Urinary bladder (tissue), 4 donors: Measurements from ENCODE around the gene SOAT1. TPM values are rescaled to one million over a fixed set of nuclear protein-coding genes. Genes with fewer than 3 reads are reported as not detected.

Source experiments
- DNase-seq: peaks from one replicate; pipeline ENCODE4 v3.0.0-alpha.2; 2015; ENCODE audit errors: extremely low spot score
- H3K27ac ChIP-seq: one replicate; pipeline ENCODE4 v1.5.1; 2013; ENCODE audit warnings: low read depth, mild to moderate bottlenecking, moderate library complexity
- H3K36me3 ChIP-seq: one replicate; pipeline ENCODE4 v1.6.1; 2013; ENCODE audit warnings: mild to moderate bottlenecking, moderate library complexity; ENCODE audit not compliant: insufficient read depth
- H3K4me1 ChIP-seq: one replicate; pipeline ENCODE4 v1.6.1; 2013; ENCODE audit warnings: mild to moderate bottlenecking, moderate library complexity; ENCODE audit not compliant: insufficient read depth
- H3K4me3 ChIP-seq: one replicate; pipeline ENCODE4 v1.5.1; 2013; ENCODE audit warnings: low read depth, low read length
- WGBS: extraction: QIAGEN DNeasy Blood & Tissue Kit; methylation state at CpG from one replicate; pipeline ENCODE4 v1.1.7; 2013; 5-methylcytosine and 5-hydroxymethylcytosine counted together
- polyA plus RNA-seq: library from polyadenylated mRNA; stranded (reverse); fragments of 200-250 nt; gene quantifications from one replicate; pipeline ENCODE4 v1.2.3, GENCODE V29; 2013
- total RNA-seq: library from RNA; depleted of rRNA; stranded (reverse); fragments of >200 nt; gene quantifications from one replicate; pipeline ENCODE4 v1.2.3, GENCODE V29; 2014
- donor health status: healthy with polysubstance abuse.
- donor health status: healthy.

The SOAT1 gene
- total and polyA plus RNA-seq, 2 donors: 9.2 to 19.6 TPM

DNA sequence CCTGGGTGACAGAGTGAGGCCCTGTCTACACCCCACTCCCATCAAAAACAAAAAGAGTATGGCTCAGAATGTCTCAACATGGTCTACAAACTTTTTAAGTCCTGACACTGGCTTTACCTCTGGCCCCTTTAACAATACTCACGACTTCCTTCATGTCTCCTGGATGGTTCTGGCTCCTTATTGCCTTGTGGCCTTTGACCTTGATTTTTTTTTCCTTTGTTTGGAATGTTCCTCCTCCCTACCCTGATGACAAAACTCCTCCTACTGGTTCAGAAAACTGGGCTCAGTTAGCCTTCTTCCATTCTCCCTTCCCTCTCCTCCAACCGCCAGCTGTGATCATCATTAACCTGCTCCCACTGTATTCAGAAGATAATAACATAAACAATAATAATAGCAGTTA, 4.6 kb upstream of the SOAT1 start:
- 71% methylated on average over 2 of the region's 2 CpGs for WGBS
- H3K36me3 ChIP-seq: no peaks in the 10 kb centered on the region
- H3K27ac ChIP-seq: no peak overlapping the region
- no peak overlapping the region for H3K4me3 ChIP-seq
- no peaks in the 10 kb centered on the region for H3K4me1 ChIP-seq
- DNase-seq: no peak

DNA sequence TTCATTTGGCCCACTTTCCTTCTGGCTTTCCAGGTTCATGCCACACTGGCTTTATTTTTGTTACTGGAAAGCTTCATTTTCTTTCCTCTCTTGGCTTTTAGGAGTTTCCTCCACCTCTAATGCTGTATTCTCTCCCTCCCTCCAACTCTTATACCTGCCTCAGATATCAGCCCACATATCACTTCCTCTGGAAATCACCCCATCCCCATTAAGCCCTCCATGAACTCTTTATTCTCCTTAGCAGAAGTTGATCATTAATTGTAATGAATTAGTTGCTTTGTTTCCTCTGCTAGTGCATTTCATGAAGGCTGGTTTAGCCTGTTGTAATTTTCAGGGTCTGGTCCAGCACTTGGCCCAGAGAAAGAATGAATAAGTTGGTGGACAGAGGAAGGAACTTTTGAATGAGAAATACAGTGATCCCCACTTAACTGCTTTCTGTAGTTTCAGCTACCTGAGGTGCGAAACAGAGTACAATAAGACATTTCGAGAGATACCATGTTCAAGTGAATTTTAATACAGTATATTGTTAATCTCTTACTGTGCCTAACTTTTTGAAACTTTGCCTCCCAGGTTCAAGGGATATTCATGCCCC, 1.7 kb downstream of the SOAT1 start:
- peaks cover 2% of the 10 kb centered on the region for H3K4me1 ChIP-seq
- no peak overlapping the region for H3K4me3 ChIP-seq
- 95% methylated on average over 2 of the region's 2 CpGs for WGBS
- H3K36me3 ChIP-seq: no peaks in the 10 kb centered on the region
- DNase-seq: no peak
- H3K27ac ChIP-seq: no peak overlapping the region

GRCh38 chr1:179296356-179297104, 2.9 kb downstream of the SOAT1 start:
- 87% methylated on average over 4 of the region's 4 CpGs for WGBS
- H3K36me3 ChIP-seq: no peaks in the 10 kb centered on the region
- DNase-seq: no peak
- H3K4me3 ChIP-seq: no peak overlapping the region
- H3K4me1 ChIP-seq: peaks cover 2% of the 10 kb centered on the region
- no peak overlapping the region for H3K27ac ChIP-seq

GRCh38 chr1:179297105-179297378, 3.4 kb downstream of the SOAT1 start:
- WGBS: 85% methylated on average over 3 of the region's 3 CpGs
- no peak overlapping the region for H3K27ac ChIP-seq
- peaks cover 2% of the 10 kb centered on the region for H3K4me1 ChIP-seq
- H3K4me3 ChIP-seq: no peak overlapping the region
- no peak for DNase-seq
- no peaks in the 10 kb centered on the region for H3K36me3 ChIP-seq

DNA sequence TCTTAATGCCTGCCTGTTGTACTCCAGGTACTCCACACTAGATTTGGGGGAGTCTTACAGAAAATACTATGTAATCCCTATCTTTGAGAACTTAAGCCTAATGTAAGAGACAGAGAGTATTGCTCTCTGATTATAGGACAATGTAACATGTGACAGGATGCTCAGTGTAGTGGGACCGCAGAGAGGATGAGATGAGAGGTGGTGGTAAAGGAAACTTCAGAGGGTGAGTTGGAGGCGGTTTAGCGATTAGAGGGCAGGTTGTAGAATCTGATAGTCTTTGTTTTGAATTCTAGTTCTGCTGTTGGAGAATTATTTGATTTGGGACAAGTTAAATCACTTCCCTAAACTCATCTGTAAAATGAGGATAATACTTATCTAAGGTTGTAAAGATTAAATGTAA, 5.4 kb downstream of the SOAT1 start:
- 90% methylated on average over 3 of the region's 3 CpGs for WGBS
- DNase-seq: no peak
- Histone ChIP-seq H3K36me3 (no peaks in the 10 kb centered on the region), H3K27ac (no peak overlapping the region), H3K4me3 (no peak overlapping the region), H3K4me1 (peaks cover 2% of the 10 kb centered on the region)

DNA sequence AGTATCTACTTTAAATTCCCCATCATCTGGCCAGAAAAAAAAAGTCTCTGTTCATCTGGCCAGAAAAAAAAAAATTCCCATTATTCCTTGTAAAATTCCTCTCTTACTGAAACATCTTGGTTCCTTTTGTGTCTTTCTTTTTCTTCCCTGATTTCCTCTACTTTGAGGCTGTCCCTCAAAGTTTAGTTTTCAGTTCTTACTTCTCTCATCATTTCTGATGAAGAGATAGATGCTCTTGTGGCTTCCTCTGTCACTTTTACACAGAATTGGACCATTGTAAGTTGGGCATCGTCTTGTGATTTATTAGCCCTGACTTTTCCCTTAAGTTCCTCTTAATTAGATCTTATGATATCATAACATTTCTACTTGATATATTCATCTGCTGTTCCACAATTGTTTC, 6.5 kb downstream of the SOAT1 start:
- Histone ChIP-seq H3K36me3 (no peaks in the 10 kb centered on the region), H3K4me1 (no peaks in the 10 kb centered on the region), H3K27ac (no peak overlapping the region), H3K4me3 (no peak overlapping the region)
- no peak for DNase-seq
- WGBS: 65% methylated on average over 1 of the region's 1 CpG

GRCh38 chr1:179302070-179302469, 8.5 kb downstream of the SOAT1 start:
- WGBS: 77% methylated on average over 3 of the region's 3 CpGs
- Histone ChIP-seq H3K36me3 (no peaks in the 10 kb centered on the region), H3K4me1 (no peaks in the 10 kb centered on the region), H3K4me3 (no peak overlapping the region), H3K27ac (no peak overlapping the region)
- DNase-seq: no peak

GRCh38 chr1:179303200-179303785, 9.7 kb downstream of the SOAT1 start:
- no peak overlapping the region for H3K4me3 ChIP-seq
- H3K27ac ChIP-seq: no peak overlapping the region
- WGBS: 81% methylated on average over 3 of the region's 3 CpGs
- H3K4me1 ChIP-seq: no peaks in the 10 kb centered on the region
- H3K36me3 ChIP-seq: no peaks in the 10 kb centered on the region
- DNase-seq: no peak

DNA sequence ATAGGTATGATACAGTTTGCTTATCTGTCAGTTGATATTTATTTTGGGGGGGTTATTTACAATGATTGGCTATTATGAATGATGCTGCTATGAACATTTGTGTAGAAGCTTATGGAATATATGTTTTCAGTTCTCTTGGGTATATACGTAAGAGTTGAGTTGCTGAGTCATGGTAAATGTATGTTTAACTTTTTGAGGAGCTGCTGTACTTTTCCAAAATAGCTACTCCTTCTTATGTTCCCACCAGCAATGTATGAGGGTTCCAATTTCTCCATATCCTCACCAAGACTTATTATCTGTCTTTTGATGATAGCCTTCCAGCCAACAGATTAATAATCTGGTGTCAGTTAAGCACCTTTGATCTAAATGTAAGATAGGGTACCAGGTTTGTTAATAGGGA, 11.9 kb downstream of the SOAT1 start:
- 91% methylated on average over 1 of the region's 1 CpG for WGBS
- Histone ChIP-seq H3K27ac (no peak overlapping the region), H3K4me1 (no peaks in the 10 kb centered on the region), H3K36me3 (no peaks in the 10 kb centered on the region), H3K4me3 (no peak overlapping the region)
- DNase-seq: no peak

DNA sequence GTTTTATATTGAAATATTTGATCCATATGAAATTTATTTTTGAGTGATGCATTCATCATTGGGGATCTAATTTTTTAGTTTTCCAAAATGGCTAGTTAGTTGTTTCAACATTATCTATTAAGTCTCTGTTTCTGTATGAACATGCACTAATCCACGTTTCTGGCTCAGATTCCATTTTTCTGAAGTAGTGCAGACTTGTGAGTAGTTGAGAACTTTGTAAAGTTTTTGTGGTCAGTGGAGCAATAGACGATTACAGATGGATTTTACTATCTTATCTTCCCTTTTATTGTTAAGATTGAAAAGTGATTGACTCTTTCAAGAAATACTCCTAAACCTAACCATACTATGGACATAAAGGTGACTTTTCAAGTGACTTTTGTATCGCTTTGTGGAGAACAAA, 16.7 kb downstream of the SOAT1 start:
- Histone ChIP-seq H3K27ac (no peak overlapping the region), H3K4me1 (no peaks in the 10 kb centered on the region), H3K36me3 (no peaks in the 10 kb centered on the region), H3K4me3 (no peak overlapping the region)
- 65% methylated on average over 3 of the region's 3 CpGs for WGBS
- no peak for DNase-seq

- Histone ChIP-seq H3K36me3 (no peaks in the 10 kb centered on the region), H3K27ac (no peak overlapping the region), H3K4me1 (no peaks in the 10 kb centered on the region), H3K4me3 (no peak overlapping the region)
- DNase-seq: no peak
- 78% methylated on average over 3 of the region's 3 CpGs for WGBS
Measured at GRCh38 chr1:179310721-179311120, 17.1 kb downstream of the SOAT1 start.

- 88% methylated on average over 5 of the region's 5 CpGs for WGBS
- no peak for DNase-seq
- Histone ChIP-seq H3K27ac (no peak overlapping the region), H3K36me3 (no peaks in the 10 kb centered on the region), H3K4me3 (no peak overlapping the region), H3K4me1 (no peaks in the 10 kb centered on the region)
Measured at GRCh38 chr1:179311149-179311700, 17.6 kb downstream of the SOAT1 start.

GRCh38 chr1:179313004-179313403, 19.4 kb downstream of the SOAT1 start:
- Histone ChIP-seq H3K4me1 (no peaks in the 10 kb centered on the region), H3K27ac (no peak overlapping the region), H3K36me3 (no peaks in the 10 kb centered on the region), H3K4me3 (no peak overlapping the region)
- 91% methylated on average over 6 of the region's 6 CpGs for WGBS
- no peak for DNase-seq

GRCh38 chr1:179314928-179315327, 21.3 kb downstream of the SOAT1 start:
- Histone ChIP-seq H3K4me1 (no peaks in the 10 kb centered on the region), H3K4me3 (no peak overlapping the region)
- WGBS: 96% methylated on average over 3 of the region's 3 CpGs

More at GRCh38 chr1:179314928-179315327, 21.3 kb downstream of the SOAT1 start:
- DNase-seq: no peak
- Histone ChIP-seq H3K27ac (no peak overlapping the region), H3K36me3 (no peaks in the 10 kb centered on the region)
